SU-DHL-6 (cell line): ENCODE data around the gene RAVER1.

Source experiments
- H2AFZ ChIP-seq: fragments of 200-600 bp; sonication (generic); 2 replicates; pipeline ENCODE4 v1.6.1; 2014; ENCODE audit warnings: low read depth, mild to moderate bottlenecking, moderate library complexity, mixed read lengths, antibody characterized with exemption, low read length; ENCODE audit not compliant: severe bottlenecking
- H3F3A ChIP-seq: fragments of 200-600 bp; shearing (Covaris generic); 2 replicates; pipeline ENCODE4 v1.6.0; 2016; ENCODE audit warnings: antibody characterized with exemption, mild to moderate bottlenecking; ENCODE audit not compliant: insufficient read depth
- H3K27ac ChIP-seq: fragments of 200-600 bp; sonication (generic); 2 replicates; pipeline ENCODE4 v1.5.1; 2016; ENCODE audit warnings: low read depth, mild to moderate bottlenecking, low read length, moderate library complexity, mixed read lengths
- H3K27me3 ChIP-seq: fragments of 200-600 bp; sonication (generic), shearing (Covaris generic); 2 replicates; pipeline ENCODE4 v1.6.0; 2014; ENCODE audit warnings: mild to moderate bottlenecking, low read length
- H3K36me3 ChIP-seq: fragments of 200-600 bp; sonication (generic); 2 replicates; pipeline ENCODE4 v1.6.1; 2014; ENCODE audit warnings: mild to moderate bottlenecking, low read length, mixed read lengths
- H3K4me2 ChIP-seq: fragments of 300-600, 200-600 bp; shearing (Covaris generic), sonication (generic); 2 replicates; pipeline ENCODE4 v1.6.0; 2014; ENCODE audit warnings: low read length, low read depth, mild to moderate bottlenecking; ENCODE audit not compliant: poor library complexity, severe bottlenecking
- H3K4me3 ChIP-seq: fragments of 200-600 bp; sonication (generic); 2 replicates; pipeline ENCODE4 v1.5.1; 2014; ENCODE audit warnings: antibody characterized with exemption, low read length, mild to moderate bottlenecking, mixed read lengths; ENCODE audit not compliant: insufficient read depth, poor library complexity, severe bottlenecking
- H3K79me2 ChIP-seq: fragments of 200-600 bp; sonication (generic); 2 replicates; pipeline ENCODE4 v1.6.1; 2014; ENCODE audit warnings: mild to moderate bottlenecking, low read length, moderate library complexity; ENCODE audit not compliant: insufficient read depth
- H3K9ac ChIP-seq: fragments of 200-600 bp; sonication (generic); 2 replicates; pipeline ENCODE4 v1.7.0; 2014; ENCODE audit warnings: mild to moderate bottlenecking, low read length
- H3K9me2 ChIP-seq: fragments of 200-600 bp; sonication (generic); replicated peaks from 2 replicates; pipeline ENCODE4 v1.6.1; 2014; ENCODE audit warnings: low read length; ENCODE audit not compliant: insufficient read depth
- H3K9me3 ChIP-seq: fragments of 200-600 bp; sonication (generic); 2 replicates; pipeline ENCODE4 v1.6.1; 2014; ENCODE audit warnings: low read length, mixed read lengths; ENCODE audit not compliant: insufficient read depth
- H4K20me1 ChIP-seq: fragments of 200-600 bp; sonication (generic); 2 replicates; pipeline ENCODE4 v1.6.1; 2014; ENCODE audit warnings: low read depth, mild to moderate bottlenecking, antibody characterized with exemption, low read length, moderate library complexity, mixed read lengths
- CTCF ChIP-seq: fragments of 200-600 bp; sonication (generic); IDR thresholded peaks from one replicate; pipeline ENCODE4 v1.5.1; 2017; ENCODE audit warnings: antibody characterized with exemption, mild to moderate bottlenecking, low read length, moderate library complexity; ENCODE audit not compliant: insufficient read depth, poor library complexity, severe bottlenecking
- EZH2phosphoT487 ChIP-seq: fragments of 200-600 bp; sonication (generic), shearing (Covaris generic); conservative IDR thresholded peaks from 2 replicates; pipeline ENCODE4 v1.6.1; 2018; ENCODE audit warnings: mild to moderate bottlenecking, antibody characterized with exemption, low read length, moderate library complexity, mixed read lengths

Gene RAVER1

GRCh38 chr19:10363789-10364281 lies 30.5 kb upstream of the RAVER1 start:
- TF ChIP-seq CTCF (no peak), EZH2phosphoT487 (no peak)

GRCh38 chr19:10362259-10362658 lies 28.9 kb upstream of the RAVER1 start:
- Histone ChIP-seq H3K27ac (no peak overlapping the region), H3K36me3 (no peaks in the 10 kb centered on the region), H3K9ac (no peak overlapping the region), H3K27me3 (no peaks in the 10 kb centered on the region), H4K20me1 (no peaks in the 10 kb centered on the region), H3K4me2 (no peak overlapping the region), H3K79me2 (no peaks in the 10 kb centered on the region), H3K9me2 (no peaks in the 10 kb centered on the region), H2AFZ (no peak overlapping the region), H3K4me3 (no peak overlapping the region), H3F3A (no peaks in the 10 kb centered on the region), H3K9me3 (no peaks in the 10 kb centered on the region)
- TF ChIP-seq CTCF = no peak
- no peak for TF ChIP-seq EZH2phosphoT487

More at GRCh38 chr19:10363789-10364281, 30.5 kb upstream of the RAVER1 start:
- Histone ChIP-seq H3K79me2 (no peaks in the 10 kb centered on the region), H3K9ac (no peak overlapping the region), H3K9me2 (no peaks in the 10 kb centered on the region), H3K27ac (no peak overlapping the region), H3F3A (no peaks in the 10 kb centered on the region), H2AFZ (no peak overlapping the region), H3K9me3 (no peaks in the 10 kb centered on the region), H4K20me1 (no peaks in the 10 kb centered on the region), H3K4me2 (no peak overlapping the region), H3K27me3 (no peaks in the 10 kb centered on the region), H3K4me3 (no peak overlapping the region), H3K36me3 (no peaks in the 10 kb centered on the region)

- Histone ChIP-seq H3K9ac (no peak overlapping the region), H4K20me1 (no peaks in the 10 kb centered on the region), H3K9me3 (no peaks in the 10 kb centered on the region), H3K9me2 (no peaks in the 10 kb centered on the region), H3K4me3 (no peak overlapping the region), H3K79me2 (no peaks in the 10 kb centered on the region), H3K36me3 (no peaks in the 10 kb centered on the region), H3K27ac (no peak overlapping the region), H3F3A (no peaks in the 10 kb centered on the region), H3K27me3 (no peaks in the 10 kb centered on the region), H2AFZ (no peak overlapping the region), H3K4me2 (no peak overlapping the region)
- TF ChIP-seq CTCF (no peak), EZH2phosphoT487 (no peak)
Measured at GRCh38 chr19:10361569-10362011, 28.3 kb upstream of the RAVER1 start.

GRCh38 chr19:10356431-10356830 lies 23.1 kb upstream of the RAVER1 start:
- Histone ChIP-seq H4K20me1 (no peaks in the 10 kb centered on the region), H3K9ac (no peak overlapping the region), H3K79me2 (no peaks in the 10 kb centered on the region), H3F3A (no peaks in the 10 kb centered on the region), H3K4me3 (no peak overlapping the region), H3K27ac (no peak overlapping the region), H3K4me2 (no peak overlapping the region), H3K36me3 (peaks cover 9% of the 10 kb centered on the region), H3K9me3 (no peaks in the 10 kb centered on the region), H3K9me2 (no peaks in the 10 kb centered on the region), H2AFZ (no peak overlapping the region), H3K27me3 (no peaks in the 10 kb centered on the region)
- TF ChIP-seq CTCF (no peak), EZH2phosphoT487 (no peak)
